A673 (cell line): ENCODE data around the gene MYT1.

Experiments used
- EZH2 ChIP-seq: fragments of 200-600 bp; sonication (generic); IDR thresholded peaks from 2 replicates; pipeline ENCODE4 v1.6.1; 2017; ENCODE audit warnings: borderline replicate concordance, low read depth, mild to moderate bottlenecking, mixed read lengths, antibody characterized with exemption, low read length; ENCODE audit not compliant: poor library complexity, severe bottlenecking
- TF ChIP-seq, protein P1 (sequence below): fragments of 300-800, 200-600 bp; sonication (generic); conservative IDR thresholded peaks from 2 replicates; pipeline ENCODE4 v1.5.1; 2017; ENCODE audit warnings: low read depth, mild to moderate bottlenecking, antibody characterized with exemption, low read length, moderate library complexity, mixed read lengths

DNA sequence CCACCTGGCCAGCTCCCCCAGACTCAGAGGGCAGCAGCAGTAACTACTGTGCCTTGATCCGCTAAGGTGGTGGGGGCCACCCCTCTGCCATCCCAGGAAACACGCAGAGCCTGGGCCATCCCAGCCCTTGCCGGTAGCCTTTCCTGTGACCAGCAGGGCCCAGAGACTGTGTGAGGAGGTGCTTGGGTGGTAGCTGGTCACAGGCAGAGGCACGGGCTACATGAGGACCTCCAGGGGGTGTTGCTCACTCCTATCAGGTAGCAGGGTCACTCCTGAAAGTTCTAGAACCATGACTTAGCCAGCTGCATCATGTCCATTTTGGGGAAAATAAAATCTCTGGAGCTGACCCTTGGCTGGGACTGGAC lies 114.0 kb downstream of the MYT1 start:
- TF ChIP-seq, protein P1, sequence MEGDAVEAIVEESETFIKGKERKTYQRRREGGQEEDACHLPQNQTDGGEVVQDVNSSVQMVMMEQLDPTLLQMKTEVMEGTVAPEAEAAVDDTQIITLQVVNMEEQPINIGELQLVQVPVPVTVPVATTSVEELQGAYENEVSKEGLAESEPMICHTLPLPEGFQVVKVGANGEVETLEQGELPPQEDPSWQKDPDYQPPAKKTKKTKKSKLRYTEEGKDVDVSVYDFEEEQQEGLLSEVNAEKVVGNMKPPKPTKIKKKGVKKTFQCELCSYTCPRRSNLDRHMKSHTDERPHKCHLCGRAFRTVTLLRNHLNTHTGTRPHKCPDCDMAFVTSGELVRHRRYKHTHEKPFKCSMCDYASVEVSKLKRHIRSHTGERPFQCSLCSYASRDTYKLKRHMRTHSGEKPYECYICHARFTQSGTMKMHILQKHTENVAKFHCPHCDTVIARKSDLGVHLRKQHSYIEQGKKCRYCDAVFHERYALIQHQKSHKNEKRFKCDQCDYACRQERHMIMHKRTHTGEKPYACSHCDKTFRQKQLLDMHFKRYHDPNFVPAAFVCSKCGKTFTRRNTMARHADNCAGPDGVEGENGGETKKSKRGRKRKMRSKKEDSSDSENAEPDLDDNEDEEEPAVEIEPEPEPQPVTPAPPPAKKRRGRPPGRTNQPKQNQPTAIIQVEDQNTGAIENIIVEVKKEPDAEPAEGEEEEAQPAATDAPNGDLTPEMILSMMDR, result no peak
- TF ChIP-seq EZH2, result no peak
